ENCODE data around the gene GORASP2. TPM values are rescaled to one million over a fixed set of nuclear protein-coding genes. Genes with fewer than 3 reads are reported as not detected.

The GORASP2 gene
- total RNA-seq, 1 experiment from 2014 or later, result 89.3 TPM

DNA sequence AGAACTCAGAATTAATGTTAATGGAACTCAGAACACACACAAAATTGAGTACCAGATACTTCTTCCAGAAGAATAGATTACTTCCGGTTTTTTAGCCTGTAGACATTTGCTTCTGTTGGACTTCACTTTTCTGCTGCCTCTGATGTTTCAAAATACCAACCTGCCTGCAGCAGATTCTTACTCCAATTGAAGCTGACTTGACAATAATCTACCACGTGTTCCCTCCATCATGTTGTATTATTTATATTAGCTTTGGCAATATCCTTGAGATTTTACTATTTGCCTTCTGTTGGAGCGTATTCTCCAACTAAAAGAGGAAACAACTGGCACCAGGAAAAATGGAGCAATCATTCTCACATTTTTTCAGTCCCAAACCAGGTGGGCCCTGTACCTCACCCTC is 3.1 kb upstream of the GORASP2 start:
- BruUV-seq (replicated peaks), result no TSS peak
- no peak overlapping the region for H3K27ac ChIP-seq (ENCODE audit: low read depth, low read length, poor library complexity, severe bottlenecking)
- DNase-seq (ENCODE audit: low spot score), result no peak
- peaks cover 13% of the 10 kb centered on the region for H3K4me1 ChIP-seq (ENCODE audit: insufficient read depth, low read length, poor library complexity, severe bottlenecking)
- H3K4me3 ChIP-seq (ENCODE audit: low read depth, low read length, poor library complexity, severe bottlenecking), result no peak overlapping the region
- POLR2A ChIA-PET (ENCODE audit: low non-redundant PET), result interaction anchor here (0.8 kb wide), 1 partner anchor 8 kb away, joined by 12 read pairs; no protein-coding TSS in a partner anchor
- H3K9me3 ChIP-seq (ENCODE audit: low read depth, low read length, poor library complexity, severe bottlenecking), result peaks cover 13% of the 10 kb centered on the region
- CTCF ChIA-PET, result no interaction called here
- no peaks in the 10 kb centered on the region for H3K36me3 ChIP-seq (ENCODE audit: insufficient read depth, low read length, poor library complexity, severe bottlenecking)
- TF ChIP-seq CTCF (conservative IDR thresholded peaks at IDR 0.05; ENCODE audit: low read depth, low read length) (no peak), EZH2 (IDR thresholded peaks at IDR 0.05; ENCODE audit: borderline replicate concordance, low read depth, low read length, poor library complexity, severe bottlenecking) (no peak)
- H3K27me3 ChIP-seq (replicated peaks; ENCODE audit: insufficient read depth, low read depth, low read length, poor library complexity), result no peaks in the 10 kb centered on the region
- intact Hi-C loops (cut with micrococcal nuclease; ENCODE audit: unreplicated experiment), result no loop called here

GRCh38 chr2:170926743-170927297 is 2.2 kb upstream of the GORASP2 start:
- H3K27ac ChIP-seq (ENCODE audit: low read depth, low read length, poor library complexity, severe bottlenecking), result no peak overlapping the region
- H3K4me3 ChIP-seq (ENCODE audit: low read depth, low read length, poor library complexity, severe bottlenecking), result no peak overlapping the region
- DNase-seq (ENCODE audit: low spot score), result no peak
- no peak for TF ChIP-seq CTCF (conservative IDR thresholded peaks at IDR 0.05; ENCODE audit: low read depth, low read length)
- no peak for TF ChIP-seq EZH2 (IDR thresholded peaks at IDR 0.05; ENCODE audit: borderline replicate concordance, low read depth, low read length, poor library complexity, severe bottlenecking)
- peaks cover 22% of the 10 kb centered on the region for H3K4me1 ChIP-seq (ENCODE audit: insufficient read depth, low read length, poor library complexity, severe bottlenecking)
- BruUV-seq (replicated peaks), result no TSS peak
- ChIA-PET POLR2A (ENCODE audit: low non-redundant PET) (interaction anchor here (0.8 kb wide), 1 partner anchor 9 kb away, joined by 12 read pairs; no protein-coding TSS in a partner anchor), CTCF (no interaction called here)
- H3K9me3 ChIP-seq (ENCODE audit: low read depth, low read length, poor library complexity, severe bottlenecking), result peaks cover 13% of the 10 kb centered on the region
- no peaks in the 10 kb centered on the region for H3K27me3 ChIP-seq (replicated peaks; ENCODE audit: insufficient read depth, low read depth, low read length, poor library complexity)
- intact Hi-C loops (cut with micrococcal nuclease; ENCODE audit: unreplicated experiment), result no loop called here
- no peaks in the 10 kb centered on the region for H3K36me3 ChIP-seq (ENCODE audit: insufficient read depth, low read length, poor library complexity, severe bottlenecking)

- intact Hi-C loops (cut with micrococcal nuclease; ENCODE audit: unreplicated experiment), result no loop called here
- H3K27ac ChIP-seq (ENCODE audit: low read depth, low read length, poor library complexity, severe bottlenecking), result peak overlapping the region; percentile 94
- no peaks in the 10 kb centered on the region for H3K36me3 ChIP-seq (ENCODE audit: insufficient read depth, low read length, poor library complexity, severe bottlenecking)
- H3K9me3 ChIP-seq (ENCODE audit: low read depth, low read length, poor library complexity, severe bottlenecking), result peaks cover 12% of the 10 kb centered on the region
- ChIA-PET CTCF (interaction anchor here (0.6 to 1.2 kb wide), 4 partner anchors 44 to 972 kb away, joined by 3 to 4 read pairs (median 4); no protein-coding TSS in a partner anchor), POLR2A (ENCODE audit: low non-redundant PET) (no interaction called here)
- TSS peak; percentile 78 for BruUV-seq (replicated peaks)
- H3K27me3 ChIP-seq (replicated peaks; ENCODE audit: insufficient read depth, low read depth, low read length, poor library complexity), result no peaks in the 10 kb centered on the region
- peak overlapping the region; percentile 89 for H3K4me3 ChIP-seq (ENCODE audit: low read depth, low read length, poor library complexity, severe bottlenecking)
- no peak for TF ChIP-seq CTCF (conservative IDR thresholded peaks at IDR 0.05; ENCODE audit: low read depth, low read length)
- peaks cover 22% of the 10 kb centered on the region for H3K4me1 ChIP-seq (ENCODE audit: insufficient read depth, low read length, poor library complexity, severe bottlenecking)
- DNase-seq (ENCODE audit: low spot score), result peak; percentile 39
Observed at GRCh38 chr2:170928036-170928823, 823 bp upstream of the GORASP2 start.

Data from A673 (cell line).